Stomach smooth muscle (tissue), 2 donors: ENCODE results near the gene HAUS8.

Experiments used
- H3K27ac ChIP-seq: one replicate; pipeline ENCODE4 v1.7.0; 2013; ENCODE audit warnings: mild to moderate bottlenecking, low read length, inconsistent platforms
- H3K27me3 ChIP-seq, 2 donors: one replicate each; pipeline ENCODE4 v1.7.0; 2013; ENCODE audit warnings: low read length in 2 of 2; ENCODE audit not compliant: insufficient read depth in 2 of 2, control insufficient read depth in 1 of 2
- H3K36me3 ChIP-seq, 2 donors: one replicate each; pipeline ENCODE4 v1.7.0; 2013; ENCODE audit warnings: low read length in 2 of 2; ENCODE audit not compliant: control insufficient read depth in 2 of 2, insufficient read depth in 2 of 2
- H3K4me1 ChIP-seq: one replicate; pipeline ENCODE4 v1.7.0; 2013; ENCODE audit warnings: low read length; ENCODE audit not compliant: control insufficient read depth, insufficient read depth
- H3K4me3 ChIP-seq, 2 donors: one replicate each; pipeline ENCODE4 v1.7.0; 2013; ENCODE audit warnings: low read length in 2 of 2
- H3K9ac ChIP-seq, 2 donors: one replicate each; pipeline ENCODE4 v1.7.0; 2013; ENCODE audit warnings: low read length in 2 of 2, mild to moderate bottlenecking in 1 of 2
- H3K9me3 ChIP-seq, 2 donors: one replicate each; pipeline ENCODE4 v1.7.0; 2013; ENCODE audit warnings: low read length in 2 of 2; ENCODE audit not compliant: control insufficient read depth in 2 of 2
- donor health status: healthy.
- donor health status: Pancreatic carcinoma.

The HAUS8 gene, protein sequence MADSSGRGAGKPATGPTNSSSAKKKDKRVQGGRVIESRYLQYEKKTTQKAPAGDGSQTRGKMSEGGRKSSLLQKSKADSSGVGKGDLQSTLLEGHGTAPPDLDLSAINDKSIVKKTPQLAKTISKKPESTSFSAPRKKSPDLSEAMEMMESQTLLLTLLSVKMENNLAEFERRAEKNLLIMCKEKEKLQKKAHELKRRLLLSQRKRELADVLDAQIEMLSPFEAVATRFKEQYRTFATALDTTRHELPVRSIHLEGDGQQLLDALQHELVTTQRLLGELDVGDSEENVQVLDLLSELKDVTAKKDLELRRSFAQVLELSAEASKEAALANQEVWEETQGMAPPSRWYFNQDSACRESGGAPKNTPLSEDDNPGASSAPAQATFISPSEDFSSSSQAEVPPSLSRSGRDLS

DNA sequence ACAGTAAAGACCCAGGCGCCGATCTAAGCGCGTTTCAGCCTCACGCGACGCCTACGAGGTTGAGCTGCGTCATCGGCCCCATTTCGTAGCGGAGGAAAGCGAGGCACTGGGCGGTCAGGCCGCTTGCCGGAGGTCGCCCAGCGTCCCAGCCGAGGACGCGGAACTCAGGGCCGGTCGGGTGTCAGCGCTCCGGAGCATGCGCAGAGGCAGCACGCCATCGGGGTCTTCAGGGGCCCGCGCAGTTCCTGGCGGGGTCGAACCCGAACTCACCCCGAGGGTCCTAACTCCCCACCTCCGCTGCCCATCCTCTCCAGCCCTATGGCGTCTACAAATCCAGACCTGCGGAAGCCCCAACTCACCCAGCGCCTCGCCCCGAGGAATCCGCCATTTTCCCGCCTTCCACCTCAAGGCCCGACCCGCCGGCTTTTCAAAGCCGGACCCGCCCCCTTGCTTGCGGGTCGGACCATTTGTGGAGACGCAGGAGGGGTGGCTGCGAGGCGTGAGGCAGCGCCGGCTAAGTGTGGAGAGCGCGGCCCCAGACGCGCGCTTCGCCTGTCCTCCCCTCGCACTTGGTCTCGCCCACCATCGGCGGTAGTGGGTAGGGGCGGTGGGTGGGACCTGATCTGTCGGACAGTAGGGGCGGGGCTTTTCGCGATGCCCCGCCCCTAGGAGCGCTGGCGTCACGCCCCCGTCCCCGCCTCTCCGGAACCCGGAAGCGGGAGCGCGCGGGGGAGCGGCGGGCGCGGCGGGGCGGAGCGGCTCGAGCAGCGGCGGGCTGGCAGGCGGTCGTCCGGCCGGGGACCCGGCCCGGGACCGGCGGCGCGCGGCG lies at the start of gene HAUS8, which contains the start of gene MYO9B:
HAUS8 (minus strand) TSS at position 418 of the 829 bp plus-strand sequence; CDS start at position 388, 30 bp downstream.
MYO9B (plus strand) TSS at position 743 of the 829 bp plus-strand sequence. CDS start 25,941 bp downstream, outside the sequence.
- Histone ChIP-seq H3K9me3 (no peaks in the 10 kb centered on the region), H3K36me3 (peaks cover 0 to 2% of the 10 kb centered on the region in 2 donors), H3K27ac (peak within 1 kb of the TSS; percentile 70), H3K4me3 (peak within 1 kb of the TSS; percentile 82 to 93), H3K9ac (peak within 1 kb of the TSS; percentile 80 to 81), H3K27me3 (no peaks in the 10 kb centered on the region), H3K4me1 (peaks cover 44% of the 10 kb centered on the region)

DNA sequence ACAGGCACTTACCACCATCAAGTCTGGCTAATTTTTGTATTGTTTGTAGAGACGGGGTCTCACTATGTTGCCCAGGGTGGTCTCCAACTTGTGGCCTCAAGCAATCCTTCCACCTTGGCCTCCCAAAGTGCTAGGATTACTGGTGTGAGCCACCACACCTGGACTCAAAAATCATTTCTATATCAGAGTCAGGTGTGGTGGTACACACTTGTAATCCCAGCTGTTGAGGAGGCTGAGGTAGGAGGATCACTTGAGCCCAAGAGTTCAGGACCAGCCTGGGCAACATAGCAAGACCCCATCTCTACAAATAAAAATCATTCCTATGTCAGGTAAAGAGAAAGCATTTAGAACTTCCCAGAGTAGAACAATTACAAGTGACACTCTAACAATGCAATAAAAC lies 48.8 kb upstream of the HAUS8 start:
- Histone ChIP-seq H3K9ac (no peak overlapping the region), H3K27me3 (no peaks in the 10 kb centered on the region), H3K4me1 (peaks cover 9% of the 10 kb centered on the region), H3K4me3 (no peak overlapping the region), H3K27ac (no peak overlapping the region), H3K9me3 (no peaks in the 10 kb centered on the region), H3K36me3 (peaks cover 0 to 7% of the 10 kb centered on the region in 2 donors)

DNA sequence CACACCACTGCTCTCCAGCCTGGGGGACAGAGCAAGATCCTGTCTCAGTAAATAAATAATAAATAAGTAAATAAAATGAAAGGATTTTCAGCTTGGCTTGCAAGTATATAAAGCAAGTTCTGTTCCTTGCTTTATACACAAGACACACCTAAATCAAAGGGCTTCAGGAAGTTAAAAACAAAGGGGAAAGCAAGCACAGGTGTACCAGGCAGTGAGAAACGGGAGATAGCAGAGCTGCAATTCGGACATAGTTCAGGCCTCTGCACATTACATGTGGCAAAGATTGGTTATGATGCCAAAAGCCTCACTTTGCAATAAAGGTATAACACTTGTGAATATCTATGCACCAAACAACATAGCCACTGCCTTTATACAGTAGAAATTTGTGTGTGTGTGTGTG lies 47.8 kb upstream of the HAUS8 start:
- H3K9me3 ChIP-seq: no peaks in the 10 kb centered on the region
- no peak overlapping the region for H3K4me3 ChIP-seq
- H3K27ac ChIP-seq: no peak overlapping the region
- H3K27me3 ChIP-seq: no peaks in the 10 kb centered on the region
- no peak overlapping the region for H3K9ac ChIP-seq
- H3K36me3 ChIP-seq: peaks cover 0 to 7% of the 10 kb centered on the region in 2 donors
- peaks cover 9% of the 10 kb centered on the region for H3K4me1 ChIP-seq

DNA sequence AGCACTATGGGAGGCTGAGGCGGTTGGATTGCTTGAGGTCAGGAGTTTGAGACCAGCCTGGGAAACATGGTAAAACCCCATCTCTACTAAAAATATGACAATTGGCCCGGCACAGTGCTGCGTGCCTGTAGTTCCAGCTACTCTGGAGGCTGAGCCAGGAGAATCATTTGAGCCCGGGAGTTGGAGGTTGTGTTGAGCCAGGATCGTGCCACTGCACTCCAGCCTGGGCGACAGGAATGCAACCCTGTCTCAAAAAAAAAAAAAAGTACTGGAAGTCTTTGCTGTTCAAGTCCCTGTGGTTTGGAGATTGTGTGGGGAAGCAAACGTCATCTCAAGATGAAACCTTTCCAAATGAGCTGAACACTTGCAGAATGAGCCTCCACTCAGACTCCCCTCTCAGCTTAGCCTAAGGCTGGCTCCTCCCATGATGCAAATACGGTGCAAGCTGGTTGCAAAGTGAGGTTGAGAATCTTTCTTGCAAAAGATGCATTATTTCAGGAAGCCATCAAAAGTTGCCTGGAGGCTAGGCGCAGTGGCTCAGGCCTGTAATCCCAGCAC lies 46.6 kb upstream of the HAUS8 start:
- H3K9ac ChIP-seq: no peak overlapping the region
- H3K9me3 ChIP-seq: no peaks in the 10 kb centered on the region
- H3K27ac ChIP-seq: no peak overlapping the region
- no peak overlapping the region for H3K4me3 ChIP-seq
- H3K4me1 ChIP-seq: peaks cover 9% of the 10 kb centered on the region
- H3K36me3 ChIP-seq: peaks cover 0 to 4% of the 10 kb centered on the region in 2 donors
- H3K27me3 ChIP-seq: no peaks in the 10 kb centered on the region

DNA sequence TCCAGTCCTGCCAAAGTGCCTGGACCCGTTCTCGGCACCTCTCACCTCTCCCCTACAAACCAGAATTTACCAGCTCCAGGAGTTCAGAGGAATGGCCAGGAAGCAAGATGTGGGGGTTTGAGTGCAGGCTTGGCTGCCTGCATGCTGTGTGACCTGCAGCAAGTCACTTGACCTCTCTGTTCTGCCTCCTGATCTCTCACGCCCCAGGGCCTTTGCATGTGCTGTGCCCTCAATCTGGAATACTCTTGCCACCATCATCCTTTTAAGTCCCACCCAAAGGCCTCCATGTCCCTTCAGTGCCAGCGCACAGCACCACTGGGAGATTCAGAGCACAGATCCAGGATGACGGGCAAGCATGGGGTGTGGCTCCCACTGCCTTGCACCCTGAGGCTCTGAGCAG lies 43.7 kb upstream of the HAUS8 start:
- Histone ChIP-seq H3K27me3 (no peaks in the 10 kb centered on the region), H3K9ac (no peak overlapping the region), H3K4me1 (peaks cover 8% of the 10 kb centered on the region), H3K36me3 (peaks cover 0 to 4% of the 10 kb centered on the region in 2 donors), H3K9me3 (no peaks in the 10 kb centered on the region), H3K4me3 (no peak overlapping the region), H3K27ac (no peak overlapping the region)

DNA sequence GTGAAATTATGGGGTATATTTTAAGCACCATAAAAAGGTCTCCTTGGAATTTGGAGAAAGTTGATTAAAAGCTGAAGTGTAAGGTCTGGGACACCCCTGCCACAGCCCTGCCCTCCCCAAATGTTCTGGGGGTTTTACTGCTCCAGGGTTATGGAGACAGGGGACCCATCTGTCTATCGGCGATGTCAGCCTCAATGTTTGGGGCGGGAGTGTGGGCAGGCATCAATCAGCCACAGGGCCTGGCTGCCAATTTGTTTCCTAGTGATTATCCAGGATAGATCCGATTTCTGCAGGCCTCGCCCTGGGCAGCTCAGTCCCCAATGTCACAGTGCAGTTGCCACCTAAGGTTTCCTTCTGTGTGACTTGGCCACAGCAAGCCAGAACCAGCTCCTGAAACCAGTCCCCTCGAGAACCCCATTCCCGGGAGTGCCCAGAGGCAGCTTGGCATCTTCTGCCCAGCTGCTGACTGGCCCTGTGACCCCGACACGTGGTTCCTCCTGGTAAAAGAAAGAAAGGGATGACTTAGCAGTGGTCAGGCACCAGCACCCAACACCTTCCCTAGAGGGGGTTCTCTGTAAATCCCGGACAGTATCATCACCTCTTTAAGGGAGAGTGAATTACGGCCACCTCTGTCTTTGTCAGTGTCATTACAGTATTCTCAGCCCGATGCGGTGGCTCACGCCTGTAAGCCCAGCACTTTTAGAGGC lies 41.9 kb upstream of the HAUS8 start:
- Histone ChIP-seq H3K4me1 (peaks cover 17% of the 10 kb centered on the region), H3K4me3 (no peak overlapping the region), H3K36me3 (no peaks in the 10 kb centered on the region), H3K9ac (no peak overlapping the region), H3K27me3 (no peaks in the 10 kb centered on the region), H3K9me3 (no peaks in the 10 kb centered on the region), H3K27ac (no peak overlapping the region)

DNA sequence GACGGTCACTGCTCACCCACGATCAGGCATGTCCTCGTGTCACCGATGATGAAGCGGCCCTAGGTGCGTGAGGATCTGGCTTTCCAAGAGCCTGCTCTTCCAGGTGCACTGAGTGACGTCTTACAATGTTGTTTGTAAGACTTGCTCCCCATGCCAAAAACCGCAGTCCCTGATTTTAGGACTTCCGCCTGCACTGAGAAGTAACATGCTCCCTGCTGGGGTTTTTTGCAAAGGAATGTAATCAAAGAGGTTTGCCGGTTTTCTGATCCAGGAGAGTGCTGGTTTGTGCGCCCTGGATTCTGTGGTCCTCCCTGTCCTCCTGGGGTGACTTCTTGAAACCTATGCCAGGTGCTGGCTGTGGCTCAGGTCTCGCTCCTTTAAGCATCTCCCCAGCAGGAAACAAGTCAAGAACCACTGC lies 39.2 kb upstream of the HAUS8 start:
- Histone ChIP-seq H3K9ac (peak overlapping the region in 1 of 2 donors; percentile 13), H3K27ac (no peak overlapping the region), H3K36me3 (peaks cover 10 to 13% of the 10 kb centered on the region in 2 donors), H3K4me3 (peak overlapping the region in 1 of 2 donors; percentile 47), H3K4me1 (peaks cover 19% of the 10 kb centered on the region), H3K27me3 (no peaks in the 10 kb centered on the region), H3K9me3 (no peaks in the 10 kb centered on the region)

DNA sequence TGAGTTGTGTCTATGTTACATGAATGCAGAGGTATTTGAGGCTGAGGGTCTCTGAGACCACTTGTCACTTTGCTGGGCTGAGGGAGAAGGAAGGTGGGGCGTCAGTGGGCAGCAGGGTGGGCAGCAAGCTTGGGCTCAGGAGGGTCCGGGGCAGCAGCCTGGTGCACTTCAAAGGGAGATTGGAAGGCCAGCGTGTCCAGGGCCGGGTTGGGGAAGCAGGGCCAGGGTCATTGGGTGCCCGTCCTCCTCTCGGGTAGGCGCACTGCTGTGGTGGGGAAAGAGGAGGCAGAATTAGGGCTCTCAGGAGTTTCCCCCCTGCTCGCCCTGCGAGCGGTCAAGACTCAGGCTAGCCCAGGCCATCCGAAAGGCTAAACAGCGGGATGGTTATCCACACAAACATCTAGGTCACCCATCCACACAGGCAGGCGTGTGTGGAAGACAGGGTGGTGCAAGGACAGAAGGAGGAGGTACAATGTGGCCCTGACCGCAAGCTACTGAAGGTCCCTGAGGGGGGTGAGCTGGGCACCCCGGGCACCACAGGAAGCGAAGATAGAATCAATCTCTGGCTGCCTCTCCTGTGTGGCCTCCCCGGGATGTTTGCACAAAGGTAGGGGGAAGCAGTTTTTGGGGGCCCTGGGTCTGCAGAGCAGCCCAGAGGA lies 38.0 kb upstream of the HAUS8 start:
- H3K9ac ChIP-seq: no peak overlapping the region
- H3K27ac ChIP-seq: no peak overlapping the region
- no peaks in the 10 kb centered on the region for H3K9me3 ChIP-seq
- H3K4me3 ChIP-seq: no peak overlapping the region
- H3K36me3 ChIP-seq: peaks cover 10 to 13% of the 10 kb centered on the region in 2 donors
- no peaks in the 10 kb centered on the region for H3K27me3 ChIP-seq
- peaks cover 23% of the 10 kb centered on the region for H3K4me1 ChIP-seq

DNA sequence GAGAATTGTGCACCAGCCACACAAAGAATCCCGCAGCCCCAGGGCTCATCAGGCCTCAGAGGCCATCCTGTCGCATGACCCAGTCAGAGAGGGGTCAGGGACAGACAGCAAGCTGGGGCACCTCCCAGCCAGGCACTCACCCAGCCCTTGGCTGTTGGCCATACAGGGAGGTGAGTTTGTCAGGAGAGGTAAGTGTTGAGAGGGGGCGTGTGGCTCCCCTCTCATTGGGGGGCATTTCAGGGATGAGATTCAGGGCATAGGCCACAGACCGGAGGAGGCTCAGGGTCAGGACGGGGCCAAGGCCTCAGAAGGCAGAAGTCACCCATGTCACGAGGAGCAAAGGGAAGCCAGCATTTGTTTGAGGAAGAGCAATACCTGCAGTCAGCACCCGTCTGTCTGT lies 37.4 kb upstream of the HAUS8 start:
- Histone ChIP-seq H3K36me3 (peaks cover 10 to 13% of the 10 kb centered on the region in 2 donors), H3K4me3 (no peak overlapping the region), H3K9me3 (no peaks in the 10 kb centered on the region), H3K9ac (no peak overlapping the region), H3K27ac (no peak overlapping the region), H3K4me1 (peaks cover 28% of the 10 kb centered on the region), H3K27me3 (no peaks in the 10 kb centered on the region)

DNA sequence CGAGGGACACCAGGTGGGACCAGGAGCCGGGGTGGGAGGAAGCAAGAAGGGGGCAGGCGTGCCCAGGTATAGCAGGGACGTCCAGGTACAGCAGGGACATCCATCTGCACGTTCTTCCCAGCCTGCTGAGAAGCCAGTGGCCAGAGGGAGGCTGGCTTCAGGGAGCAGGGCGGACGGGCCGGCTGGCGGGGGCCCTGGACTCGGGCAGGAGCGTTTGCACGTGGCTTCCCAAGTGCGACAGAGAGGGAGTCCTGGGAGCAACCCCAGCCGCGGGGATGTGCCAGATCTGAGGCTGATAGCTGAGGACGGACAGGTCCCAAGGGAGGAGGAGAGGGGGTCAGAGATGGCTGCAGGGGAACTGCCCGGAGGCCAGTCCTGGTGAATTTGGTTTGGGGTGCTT lies 37.0 kb upstream of the HAUS8 start:
- peaks cover 33% of the 10 kb centered on the region for H3K4me1 ChIP-seq
- H3K9ac ChIP-seq: no peak overlapping the region
- peaks cover 10 to 13% of the 10 kb centered on the region in 2 donors for H3K36me3 ChIP-seq
- no peaks in the 10 kb centered on the region for H3K9me3 ChIP-seq
- no peak overlapping the region for H3K27ac ChIP-seq
- H3K4me3 ChIP-seq: no peak overlapping the region
- no peaks in the 10 kb centered on the region for H3K27me3 ChIP-seq
